ENCODE data around the gene KNTC1. TPM values are rescaled to one million over a fixed set of nuclear protein-coding genes. Genes with fewer than 3 reads are reported as not detected.

KNTC1 gene
- total RNA-seq, 2 donors from 2014 or later: 10.8 to 28.6 TPM

DNA sequence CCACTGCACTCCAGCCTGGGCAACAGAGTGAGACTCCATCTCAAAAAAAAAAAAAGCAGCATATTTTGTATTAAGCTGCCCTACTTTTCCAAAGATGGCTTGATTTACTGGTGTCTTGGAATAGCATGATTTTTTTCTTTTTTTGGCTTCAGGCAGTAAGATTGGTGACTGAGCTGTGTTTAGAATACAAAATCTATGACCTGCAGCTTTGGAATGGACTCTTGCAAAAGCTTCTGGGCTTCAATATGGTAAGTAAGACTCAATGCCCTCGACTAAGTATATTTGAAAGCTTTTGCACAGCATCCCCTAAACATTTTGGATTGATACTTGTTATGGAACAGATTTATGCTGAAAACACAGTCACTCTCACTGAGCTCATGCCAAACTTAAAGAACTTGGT is 87.8 kb downstream of the KNTC1 start:
- WGBS: 76% methylated on average over 1 of the region's 1 CpG
- Histone ChIP-seq H3K27me3 (replicated peaks; ENCODE audit: insufficient read depth) (no peaks in the 10 kb centered on the region), H3K4me1 (replicated peaks) (no peaks in the 10 kb centered on the region), H3K4me3 (no peak overlapping the region), H3K9me3 (no peaks in the 10 kb centered on the region), H3K27ac (peak overlapping the region in 1 of 2 donors; percentile 46), H3K36me3 (no peaks in the 10 kb centered on the region)
- TF ChIP-seq POLR2AphosphoS5 (IDR thresholded peaks at IDR 0.05): no peak
- TF ChIP-seq POLR2A (IDR thresholded peaks at IDR 0.05): no peak
- TF ChIP-seq, protein P1, sequence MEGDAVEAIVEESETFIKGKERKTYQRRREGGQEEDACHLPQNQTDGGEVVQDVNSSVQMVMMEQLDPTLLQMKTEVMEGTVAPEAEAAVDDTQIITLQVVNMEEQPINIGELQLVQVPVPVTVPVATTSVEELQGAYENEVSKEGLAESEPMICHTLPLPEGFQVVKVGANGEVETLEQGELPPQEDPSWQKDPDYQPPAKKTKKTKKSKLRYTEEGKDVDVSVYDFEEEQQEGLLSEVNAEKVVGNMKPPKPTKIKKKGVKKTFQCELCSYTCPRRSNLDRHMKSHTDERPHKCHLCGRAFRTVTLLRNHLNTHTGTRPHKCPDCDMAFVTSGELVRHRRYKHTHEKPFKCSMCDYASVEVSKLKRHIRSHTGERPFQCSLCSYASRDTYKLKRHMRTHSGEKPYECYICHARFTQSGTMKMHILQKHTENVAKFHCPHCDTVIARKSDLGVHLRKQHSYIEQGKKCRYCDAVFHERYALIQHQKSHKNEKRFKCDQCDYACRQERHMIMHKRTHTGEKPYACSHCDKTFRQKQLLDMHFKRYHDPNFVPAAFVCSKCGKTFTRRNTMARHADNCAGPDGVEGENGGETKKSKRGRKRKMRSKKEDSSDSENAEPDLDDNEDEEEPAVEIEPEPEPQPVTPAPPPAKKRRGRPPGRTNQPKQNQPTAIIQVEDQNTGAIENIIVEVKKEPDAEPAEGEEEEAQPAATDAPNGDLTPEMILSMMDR (IDR thresholded peaks at IDR 0.05): no peak
- no peak for DNase-seq (ENCODE audit: low spot score)
- intact Hi-C loops (cut with DNase I): no loop called here

DNA sequence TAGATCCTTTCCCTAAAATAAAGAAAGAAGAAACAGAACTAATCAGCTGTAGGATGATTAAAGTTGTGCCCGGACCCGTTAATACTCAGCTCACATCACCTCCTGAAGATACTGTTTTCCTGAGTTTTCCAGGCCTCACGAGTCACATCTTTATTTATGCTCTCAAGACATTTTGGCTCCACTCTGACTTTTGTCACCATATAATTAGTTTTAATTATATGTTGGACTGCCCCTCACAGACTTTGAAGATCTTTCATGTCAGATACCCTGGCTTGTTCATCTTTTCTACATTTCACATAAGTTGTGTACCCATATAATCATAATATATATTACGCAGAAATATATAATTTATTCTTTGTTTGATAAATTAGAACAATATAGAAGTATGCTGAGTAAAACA is 88.7 kb downstream of the KNTC1 start:
- Histone ChIP-seq H3K36me3 (no peaks in the 10 kb centered on the region), H3K27ac (no peak overlapping the region), H3K9me3 (no peaks in the 10 kb centered on the region), H3K27me3 (replicated peaks; ENCODE audit: insufficient read depth) (no peaks in the 10 kb centered on the region), H3K4me3 (no peak overlapping the region), H3K4me1 (replicated peaks) (no peaks in the 10 kb centered on the region)
- intact Hi-C loops (cut with DNase I): no loop called here
- TF ChIP-seq POLR2AphosphoS5 (IDR thresholded peaks at IDR 0.05) (no peak), POLR2A (IDR thresholded peaks at IDR 0.05) (no peak)
- TF ChIP-seq, protein P1 (IDR thresholded peaks at IDR 0.05): no peak
- WGBS: 56% methylated on average over 4 of the region's 4 CpGs
- DNase-seq (ENCODE audit: low spot score): no peak

DNA sequence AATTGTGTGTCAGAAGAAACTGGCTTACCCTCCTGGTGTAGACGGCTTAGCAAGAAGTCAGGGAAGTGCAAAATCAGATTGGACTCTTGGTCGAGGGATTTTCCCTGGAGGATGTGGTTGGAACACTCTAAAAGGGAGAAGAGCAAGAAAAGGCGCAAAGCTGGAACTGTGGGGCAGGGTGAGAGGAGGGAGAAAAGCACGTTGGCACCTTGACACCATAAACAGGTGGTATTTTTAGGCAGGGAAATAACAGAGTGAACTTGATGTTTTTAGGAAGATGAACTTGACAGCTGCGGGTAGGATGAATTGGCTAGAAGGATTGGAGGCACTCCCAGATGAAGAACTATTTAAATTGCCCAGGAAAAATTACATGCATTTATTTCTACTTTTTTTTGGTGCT is 108.4 kb downstream of the KNTC1 start:
- 69% methylated on average over 5 of the region's 5 CpGs for WGBS
- TF ChIP-seq, protein P1 (IDR thresholded peaks at IDR 0.05): no peak
- no peak for TF ChIP-seq POLR2A (IDR thresholded peaks at IDR 0.05)
- no peak for TF ChIP-seq POLR2AphosphoS5 (IDR thresholded peaks at IDR 0.05)
- H3K4me3 ChIP-seq: no peak overlapping the region
- no peak overlapping the region for H3K27ac ChIP-seq
- no peaks in the 10 kb centered on the region for H3K4me1 ChIP-seq (replicated peaks)
- DNase-seq (ENCODE audit: low spot score): no peak
- H3K9me3 ChIP-seq: no peaks in the 10 kb centered on the region
- intact Hi-C loops (cut with DNase I): loop anchor here (5.0 kb wide), 1 partner anchor 117 kb away; the partner anchor contains the start of gene DENR
- no peaks in the 10 kb centered on the region for H3K27me3 ChIP-seq (replicated peaks; ENCODE audit: insufficient read depth)
- H3K36me3 ChIP-seq: no peaks in the 10 kb centered on the region

DNA sequence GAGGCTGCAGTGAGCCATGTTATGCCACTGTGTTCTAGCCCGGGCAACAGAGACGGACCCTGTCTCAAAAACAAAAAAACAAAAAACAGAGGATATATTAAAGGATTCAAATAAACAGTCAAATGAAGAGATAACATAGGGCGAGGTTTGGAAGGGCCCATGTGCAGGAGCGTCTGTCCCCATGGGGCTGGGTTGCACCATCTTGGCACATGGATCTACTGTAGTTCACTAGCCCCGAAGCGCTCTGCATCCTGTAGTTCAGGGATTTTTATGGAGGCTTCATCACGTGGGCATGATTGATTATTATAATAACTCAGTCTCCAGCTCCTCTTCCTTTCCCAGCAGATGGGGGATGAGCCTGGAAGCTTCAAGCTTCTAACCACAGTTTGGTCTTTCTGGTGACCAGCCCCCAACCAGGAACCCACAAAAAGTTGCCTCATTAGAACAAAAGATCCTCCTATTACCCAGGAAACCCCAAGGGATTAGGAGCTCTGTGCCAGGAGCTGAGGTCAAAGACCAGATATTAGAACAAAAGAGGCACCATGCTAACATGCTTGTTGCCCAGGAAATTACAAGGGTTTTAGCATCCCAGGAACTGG is 116.3 kb downstream of the KNTC1 start:
- TF ChIP-seq POLR2AphosphoS5 (IDR thresholded peaks at IDR 0.05) (no peak), POLR2A (IDR thresholded peaks at IDR 0.05) (no peak)
- TF ChIP-seq, protein P1 (IDR thresholded peaks at IDR 0.05): no peak
- no peak for DNase-seq (ENCODE audit: low spot score)

DNA sequence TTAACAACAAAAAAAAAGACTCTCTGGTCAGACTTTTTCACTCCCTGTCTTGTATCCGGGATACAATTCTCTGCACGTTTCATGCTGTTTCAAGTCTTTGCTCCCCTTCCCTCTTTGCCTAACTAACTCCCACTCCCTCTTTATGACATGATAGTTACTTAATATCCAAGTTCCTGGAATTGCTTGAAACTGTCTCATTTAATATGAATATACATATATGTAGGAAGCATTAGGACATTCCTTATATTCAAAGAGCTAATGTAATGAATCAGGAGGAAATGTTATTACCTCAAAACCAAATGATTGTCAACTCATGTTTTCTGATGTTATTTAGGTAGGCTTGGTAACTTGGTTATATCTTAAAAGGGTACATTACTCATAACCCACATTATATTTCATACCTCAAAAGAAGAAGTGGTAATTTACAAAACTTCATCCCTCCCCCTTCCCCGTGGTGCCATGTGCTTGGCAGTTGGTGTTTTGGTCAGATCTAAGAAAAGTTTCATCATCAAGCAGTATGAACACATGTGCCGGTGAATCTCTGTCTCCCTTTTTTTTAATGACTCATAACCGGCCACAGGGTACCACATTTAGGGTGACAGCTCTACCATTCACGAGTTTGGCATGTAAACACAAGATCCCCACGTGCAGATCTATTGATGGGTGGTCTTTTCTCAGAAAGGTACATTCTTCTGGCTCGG is 119.6 kb downstream of the KNTC1 start:
- no peaks in the 10 kb centered on the region for H3K9me3 ChIP-seq
- intact Hi-C loops (cut with DNase I): no loop called here
- no peak overlapping the region for H3K4me3 ChIP-seq
- no peaks in the 10 kb centered on the region for H3K36me3 ChIP-seq
- H3K4me1 ChIP-seq (replicated peaks): no peaks in the 10 kb centered on the region
- WGBS: 57% methylated on average over 8 of the region's 8 CpGs
- TF ChIP-seq POLR2A (IDR thresholded peaks at IDR 0.05) (no peak), POLR2AphosphoS5 (IDR thresholded peaks at IDR 0.05) (no peak)
- TF ChIP-seq, protein P1 (IDR thresholded peaks at IDR 0.05): no peak
- no peaks in the 10 kb centered on the region for H3K27me3 ChIP-seq (replicated peaks; ENCODE audit: insufficient read depth)
- no peak for DNase-seq (ENCODE audit: low spot score)
- no peak overlapping the region for H3K27ac ChIP-seq

More for the DNA sequence above, 116.3 kb downstream of the KNTC1 start:
- Histone ChIP-seq H3K27me3 (replicated peaks; ENCODE audit: insufficient read depth) (no peaks in the 10 kb centered on the region), H3K4me3 (no peak overlapping the region), H3K36me3 (no peaks in the 10 kb centered on the region), H3K9me3 (no peaks in the 10 kb centered on the region), H3K4me1 (replicated peaks) (no peaks in the 10 kb centered on the region), H3K27ac (no peak overlapping the region)
- intact Hi-C loops (cut with DNase I): no loop called here
- WGBS: 85% methylated on average over 7 of the region's 7 CpGs
